Cardiac muscle cell (in vitro differentiated cells and primary cell): ENCODE data around the gene TOP3B. TPM values are rescaled to one million over a fixed set of nuclear protein-coding genes. Genes with fewer than 3 reads are reported as not detected.

Source experiments
- DNase-seq, 2 donors: peaks; one replicate each; pipeline versions ENCODE4 v3.0.0 to v3.0.0-alpha.2; 2010 to 2017; ENCODE audit warnings: low read depth in 1 of 2, low spot score in 1 of 2
- H3K27ac ChIP-seq: fragments of 200-600 bp; sonication (generic); 2 replicates; pipeline ENCODE4 v1.5.1; 2016
- H3K27me3 ChIP-seq: fragments of 200-600 bp; sonication (generic); 2 replicates; pipeline ENCODE4 v1.6.0; 2016; ENCODE audit warnings: control low read depth
- H3K36me3 ChIP-seq: fragments of 200-600 bp; sonication (generic); 2 replicates; pipeline ENCODE4 v1.5.1; 2016; ENCODE audit warnings: control low read depth
- H3K4me1 ChIP-seq: fragments of 200-600 bp; sonication (generic); 2 replicates; pipeline ENCODE4 v1.8.1; 2017; ENCODE audit warnings: low read depth, mild to moderate bottlenecking, mixed run types
- H3K4me3 ChIP-seq: fragments of 200-600 bp; sonication (generic); 2 replicates; pipeline ENCODE4 v1.5.1; 2016; ENCODE audit warnings: mild to moderate bottlenecking
- H3K9me3 ChIP-seq: fragments of 200-600 bp; sonication (generic); 2 replicates; pipeline ENCODE4 v1.5.1; 2017; ENCODE audit warnings: low read depth, mild to moderate bottlenecking, control low read depth
- CTCF ChIP-seq: IDR thresholded peaks from 2 replicates; pipeline ENCODE4 v1.5.1; 2012; ENCODE audit warnings: low read depth, mild to moderate bottlenecking, low read length
- polyA plus RNA-seq: library from polyadenylated mRNA; unstranded; fragments of >200 nt; fragmentation: Nextera tagmentation; extraction: Ambion mirVana; gene quantifications from 2 replicates; pipeline ENCODE4 v1.2.1, GENCODE V29; 2016
- total RNA-seq: library from RNA; depleted of rRNA; stranded (reverse); fragments of >200 nt; gene quantifications from 2 replicates; pipeline ENCODE4 v1.2.3, GENCODE V29; 2016

Gene TOP3B
- total and polyA plus RNA-seq, 2 experiments from 2014 or later: 30.7 to 43.6 TPM

DNA sequence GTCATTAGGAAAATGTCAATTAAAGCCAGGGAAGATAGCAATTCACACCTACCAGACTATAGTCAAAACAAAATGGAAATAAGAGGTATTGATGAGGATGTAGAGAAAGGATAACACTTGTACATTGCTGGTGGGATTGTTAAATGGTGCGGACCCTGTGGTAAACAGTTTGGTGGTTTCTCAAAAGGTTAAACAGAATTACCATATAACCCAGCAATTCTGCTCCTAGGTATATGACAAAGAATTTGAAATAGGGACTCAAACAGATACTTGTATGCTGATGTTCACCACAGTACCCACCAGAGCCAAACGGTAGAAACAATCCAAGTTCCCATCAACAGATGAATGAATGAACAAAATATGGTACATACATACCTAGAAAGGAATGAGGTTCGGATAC, 33.0 kb upstream of the TOP3B start:
- no peak overlapping the region for H3K4me3 ChIP-seq
- peaks cover 11% of the 10 kb centered on the region for H3K27me3 ChIP-seq
- H3K27ac ChIP-seq: no peak overlapping the region
- no peaks in the 10 kb centered on the region for H3K4me1 ChIP-seq
- no peaks in the 10 kb centered on the region for H3K36me3 ChIP-seq
- TF ChIP-seq CTCF: no peak
- DNase-seq: no peak
- H3K9me3 ChIP-seq: no peaks in the 10 kb centered on the region

DNA sequence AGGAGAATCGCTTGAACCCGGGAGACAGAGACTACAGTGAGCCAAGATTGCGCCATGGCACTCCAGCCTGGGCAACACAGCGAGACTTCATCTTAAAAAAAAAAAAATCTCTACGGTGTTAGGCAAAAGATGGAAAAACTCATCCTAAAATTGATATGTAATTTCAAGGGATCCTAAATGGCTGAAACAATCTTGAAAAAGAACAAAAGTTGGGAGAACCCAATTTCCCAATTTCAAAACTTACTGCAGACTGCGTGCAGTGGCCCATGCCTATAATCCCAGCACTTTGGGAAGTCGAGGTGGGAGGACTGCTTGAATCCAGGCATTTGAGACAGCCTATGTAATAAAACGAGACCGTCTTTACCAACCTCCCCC, 31.7 kb upstream of the TOP3B start:
- DNase-seq: no peak
- no peaks in the 10 kb centered on the region for H3K36me3 ChIP-seq

DNA sequence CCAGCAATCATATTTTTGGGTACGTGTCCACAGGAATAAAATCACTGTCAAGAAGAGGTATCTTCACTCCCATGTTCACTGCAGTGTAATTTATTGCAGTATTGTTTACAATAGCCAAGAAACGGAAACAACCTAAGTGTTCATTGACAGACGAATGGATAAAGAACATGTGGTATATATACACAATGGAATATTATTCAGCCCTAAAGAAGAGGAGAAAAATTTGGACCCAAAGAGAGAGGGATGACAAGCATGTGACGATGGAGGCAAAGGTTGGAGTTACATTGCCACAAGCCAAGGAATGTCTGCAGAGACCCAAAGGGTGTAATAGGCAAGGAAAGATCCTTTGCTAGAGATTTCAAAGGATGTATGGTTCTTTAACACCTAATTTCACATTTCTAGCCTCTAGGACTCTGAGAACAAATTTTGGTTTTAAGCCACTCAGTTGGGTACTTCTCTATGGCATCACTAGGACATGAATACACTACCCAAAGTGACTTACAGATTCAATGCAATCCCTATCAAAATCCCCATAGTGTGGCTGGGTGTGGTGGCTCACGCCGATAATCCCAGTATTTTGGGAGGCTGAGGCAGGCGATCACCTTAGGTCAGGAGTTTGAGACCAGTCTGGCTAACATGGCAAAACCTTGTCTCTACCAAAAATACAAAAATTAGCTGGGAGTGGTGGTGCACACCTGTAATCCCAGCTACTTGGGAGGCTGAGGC, 31.1 kb upstream of the TOP3B start:
- Histone ChIP-seq H3K4me1 (no peaks in the 10 kb centered on the region), H3K27ac (no peak overlapping the region), H3K4me3 (no peak overlapping the region), H3K9me3 (no peaks in the 10 kb centered on the region), H3K36me3 (no peaks in the 10 kb centered on the region), H3K27me3 (peaks cover 30% of the 10 kb centered on the region)
- no peak for DNase-seq
- TF ChIP-seq CTCF: no peak

More for the DNA sequence above, 31.7 kb upstream of the TOP3B start:
- Histone ChIP-seq H3K27me3 (peaks cover 24% of the 10 kb centered on the region), H3K27ac (no peak overlapping the region), H3K9me3 (no peaks in the 10 kb centered on the region), H3K4me3 (no peak overlapping the region), H3K4me1 (no peaks in the 10 kb centered on the region)
- TF ChIP-seq CTCF: no peak

DNA sequence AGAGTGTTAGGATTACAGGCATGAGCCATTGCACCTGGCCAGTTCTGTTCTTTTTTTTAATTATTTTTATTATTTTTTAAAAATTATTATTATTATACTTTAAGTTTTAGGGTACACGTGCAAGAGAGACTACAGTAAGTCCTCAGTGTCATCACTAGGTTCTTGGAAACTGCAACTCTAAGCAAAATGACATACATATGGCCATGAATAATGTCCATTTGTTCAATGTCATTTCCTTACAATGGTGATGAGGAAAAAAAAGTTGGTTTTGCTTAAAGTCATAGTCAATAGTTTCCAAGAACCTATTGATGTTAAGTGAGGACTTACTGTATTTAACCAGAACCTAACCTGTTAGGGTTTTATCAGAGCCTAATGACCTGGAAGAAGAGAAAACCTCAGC, 29.4 kb upstream of the TOP3B start:
- DNase-seq: no peak
- no peaks in the 10 kb centered on the region for H3K9me3 ChIP-seq
- no peaks in the 10 kb centered on the region for H3K36me3 ChIP-seq
- no peaks in the 10 kb centered on the region for H3K4me1 ChIP-seq
- TF ChIP-seq CTCF: no peak
- no peak overlapping the region for H3K4me3 ChIP-seq
- no peak overlapping the region for H3K27ac ChIP-seq
- peaks cover 36% of the 10 kb centered on the region for H3K27me3 ChIP-seq

GRCh38 chr22:22010358-22010757, 27.8 kb upstream of the TOP3B start:
- Histone ChIP-seq H3K36me3 (no peaks in the 10 kb centered on the region), H3K27ac (no peak overlapping the region), H3K27me3 (peaks cover 47% of the 10 kb centered on the region), H3K9me3 (no peaks in the 10 kb centered on the region), H3K4me1 (no peaks in the 10 kb centered on the region), H3K4me3 (no peak overlapping the region)
- DNase-seq: no peak
- no peak for TF ChIP-seq CTCF

DNA sequence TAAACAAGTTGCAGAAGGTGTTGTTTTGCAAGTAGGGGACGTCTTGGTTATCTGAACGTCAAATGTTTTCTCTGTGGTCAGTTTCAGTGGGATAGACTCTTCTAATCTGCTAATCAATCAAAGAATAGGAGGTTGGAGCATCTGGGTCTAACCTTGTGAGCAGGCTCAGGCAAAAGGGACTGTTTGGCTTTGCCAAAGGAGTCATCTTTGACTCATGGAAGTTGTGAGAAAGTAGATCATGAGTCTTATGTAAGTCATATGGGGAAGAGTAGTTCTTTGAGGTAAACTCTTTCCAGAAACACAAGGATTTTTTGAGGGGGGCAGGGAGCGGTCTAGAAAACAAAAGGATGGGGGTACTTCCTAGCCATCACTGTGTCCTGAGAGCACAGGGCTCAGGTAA, 27.1 kb upstream of the TOP3B start:
- H3K27me3 ChIP-seq: peaks cover 50% of the 10 kb centered on the region
- no peaks in the 10 kb centered on the region for H3K36me3 ChIP-seq
- no peak for DNase-seq
- TF ChIP-seq CTCF: no peak
- H3K4me3 ChIP-seq: no peak overlapping the region
- no peaks in the 10 kb centered on the region for H3K4me1 ChIP-seq
- H3K9me3 ChIP-seq: no peaks in the 10 kb centered on the region
- no peak overlapping the region for H3K27ac ChIP-seq
